Measurements from ENCODE around the gene EXOC4.

GRCh38 chr7:133702960-133703359 is 450.1 kb downstream of the EXOC4 start:
- TF ChIP-seq CTCF (tag by site-specific recombination; IDR thresholded peaks at IDR 0.05) = no peak
- no peak for TF ChIP-seq ZNF280C (tag by site-specific recombination; IDR thresholded peaks at IDR 0.05)
- TF ChIP-seq ZNF521 (tag by site-specific recombination; IDR thresholded peaks at IDR 0.05) = no peak
- TF ChIP-seq ZNF707 (tag by site-specific recombination; IDR thresholded peaks at IDR 0.05) = no peak
- TF ChIP-seq REST (tag by site-specific recombination; IDR thresholded peaks at IDR 0.05) = no peak
- no peak for TF ChIP-seq ZNF280D (tag by site-specific recombination; IDR thresholded peaks at IDR 0.05)
- TF ChIP-seq ELK4 (IDR thresholded peaks at IDR 0.05; ENCODE audit: borderline replicate concordance, low read depth, low read length) = no peak
- no peak for TF ChIP-seq ZNF211 (tag by site-specific recombination; IDR thresholded peaks at IDR 0.05; ENCODE audit: low read depth)
- TF ChIP-seq ZNF544 (tag by site-specific recombination; IDR thresholded peaks at IDR 0.05) = no peak
- no peak for TF ChIP-seq ZNF423 (tag by site-specific recombination; IDR thresholded peaks at IDR 0.05)
- TF ChIP-seq ZBTB11 (tag by site-specific recombination; conservative IDR thresholded peaks at IDR 0.05; ENCODE audit: low read depth) = no peak
